Upper lobe of left lung (tissue), 6 donors: ENCODE results near the gene STMP1. TPM values are rescaled to one million over a fixed set of nuclear protein-coding genes. Genes with fewer than 3 reads are reported as not detected.

Source experiments
- ATAC-seq, 2 donors: fragments of 200-7000 bp; cut with Tn5 transposase; one replicate each; pipeline ENCODE4 v1.9.1; 2022; ENCODE audit warnings: mild to moderate bottlenecking in 2 of 2, moderate library complexity in 2 of 2; ENCODE audit not compliant: low FRiP score in 2 of 2
- DNase-seq, 2 donors: peaks; one replicate each; pipeline ENCODE4 v3.0.0-alpha.2; 2019 to 2020
- H3K27ac ChIP-seq, 4 donors: fragments of 200-600 bp; sonication (generic); one replicate each; pipeline ENCODE4 v1.5.1; 2016 to 2019
- H3K27me3 ChIP-seq, 4 donors: fragments of 200-600 bp; sonication (generic); one replicate each; pipeline ENCODE4 v1.5.1; 2017 to 2019
- H3K36me3 ChIP-seq, 4 donors: fragments of 200-600 bp; sonication (generic); one replicate each; pipeline ENCODE4 v1.5.1; 2016 to 2019
- H3K4me1 ChIP-seq, 4 donors: fragments of 200-600 bp; sonication (generic); one replicate each; pipeline ENCODE4 v1.5.1; 2018 to 2019
- H3K4me3 ChIP-seq, 4 donors: fragments of 200-600 bp; sonication (generic); one replicate each; pipeline ENCODE4 v1.5.1; 2017 to 2019; ENCODE audit warnings: mild to moderate bottlenecking in 2 of 4, moderate library complexity in 1 of 4
- H3K9me3 ChIP-seq, 4 donors: fragments of 200-600 bp; sonication (generic); one replicate each; pipeline ENCODE4 v1.5.1; 2018 to 2019
- CTCF ChIP-seq, 6 experiments: fragments of 450-650 bp in 4 of 6; fragments of 200-600 bp in 2 of 6; sonication (generic) in 2 of 6; IDR thresholded peaks; one replicate each; pipeline ENCODE4 v1.5.1; 2016 to 2019; ENCODE audit warnings: antibody characterized with exemption in 6 of 6
- EP300 ChIP-seq, 4 donors: sonication (generic); formaldehyde crosslinking; IDR thresholded peaks; one replicate each; pipeline ENCODE4 v1.5.1; 2017; ENCODE audit warnings: antibody characterized with exemption in 4 of 4, control low read depth in 2 of 4
- POLR2A ChIP-seq, 4 donors: fragments of 450-650 bp; IDR thresholded peaks; one replicate each; pipeline ENCODE4 v1.5.1; 2016 to 2017; ENCODE audit warnings: antibody characterized with exemption in 4 of 4, mild to moderate bottlenecking in 2 of 4
- POLR2AphosphoS5 ChIP-seq, 2 donors: sonication (generic); formaldehyde crosslinking; IDR thresholded peaks; one replicate each; pipeline ENCODE4 v1.5.1; 2017; ENCODE audit warnings: antibody characterized with exemption in 2 of 2
- WGBS, 2 donors: methylation state at CpG; one replicate each; pipeline ENCODE4 v1.1.5; 2017 to 2018; 5-methylcytosine and 5-hydroxymethylcytosine counted together
- total RNA-seq, 6 donors: library from RNA; depleted of rRNA in 4 of 6; stranded (reverse); fragments of >200 nt in 4 of 6; gene quantifications; one replicate each; pipeline versions ENCODE4 v1.1.0 to v1.2.1, GENCODE V29; 2016 to 2021
- donor health status: DM: no; HTN: no; CAD: no; lungs with moderate emphysema.
- donor health status: DM: no; HTN: yes; CAD: no; lungs with severe emphysema.

Gene STMP1
- total RNA-seq, 6 donors from 2014 or later = 7.5 to 23.8 (median 20.4) TPM

- Histone ChIP-seq H3K4me1 (peaks cover 20 to 43% (median 23%) of the 10 kb centered on the region in 4 donors), H3K4me3 (peak overlapping the region; percentile 26 to 93 (median 82)), H3K36me3 (peaks cover 0 to 3% (median 0%) of the 10 kb centered on the region in 4 donors), H3K9me3 (no peaks in the 10 kb centered on the region), H3K27me3 (no peaks in the 10 kb centered on the region), H3K27ac (peak overlapping the region; percentile 87 to 93 (median 90))
- ATAC-seq (peak; percentile 1 to 58), DNase-seq (peak; percentile 23 to 43)
- WGBS, 2 donors = 68 to 77% methylated on average over 14 of the region's 14 CpGs
- TF ChIP-seq POLR2A (IDR thresholded peaks at IDR 0.05) = no peak
- TF ChIP-seq CTCF (IDR thresholded peaks at IDR 0.05) = no peak
- no peak for TF ChIP-seq POLR2AphosphoS5 (IDR thresholded peaks at IDR 0.05)
- TF ChIP-seq EP300 (IDR thresholded peaks at IDR 0.05) = no peak
These were observed 797 bp upstream of the STMP1 start for GRCh38 chr7:135661311-135662122.

- Histone ChIP-seq H3K9me3 (no peaks in the 10 kb centered on the region), H3K27ac (peak overlapping the region; percentile 87 to 93 (median 90)), H3K27me3 (no peaks in the 10 kb centered on the region), H3K4me1 (peaks cover 20 to 49% (median 24%) of the 10 kb centered on the region in 4 donors), H3K36me3 (peaks cover 0 to 3% (median 0%) of the 10 kb centered on the region in 4 donors), H3K4me3 (peak overlapping the region; percentile 26 to 93 (median 82))
- ATAC-seq (no peak), DNase-seq (no peak)
- TF ChIP-seq CTCF (IDR thresholded peaks at IDR 0.05) = no peak
- TF ChIP-seq POLR2AphosphoS5 (IDR thresholded peaks at IDR 0.05) = no peak
- TF ChIP-seq POLR2A (IDR thresholded peaks at IDR 0.05) = no peak
- no peak for TF ChIP-seq EP300 (IDR thresholded peaks at IDR 0.05)
- WGBS, 2 donors = 10 to 40% methylated on average over 2 to 17 of the region's 17 CpGs
These were observed 266 bp upstream of the STMP1 start for GRCh38 chr7:135662123-135662372.

- Histone ChIP-seq H3K27me3 (no peaks in the 10 kb centered on the region), H3K36me3 (peaks cover 0 to 3% (median 0%) of the 10 kb centered on the region in 4 donors), H3K9me3 (no peaks in the 10 kb centered on the region), H3K27ac (peak overlapping the region in 2 of 4 donors; percentile 87 to 93), H3K4me1 (peaks cover 20 to 52% (median 24%) of the 10 kb centered on the region in 4 donors), H3K4me3 (no peak overlapping the region)
- no peak for ATAC-seq
- no peak for DNase-seq
- 77 to 85% methylated on average over 3 of the region's 3 CpGs for WGBS, 2 donors
- TF ChIP-seq POLR2AphosphoS5 (IDR thresholded peaks at IDR 0.05) (no peak), CTCF (IDR thresholded peaks at IDR 0.05) (no peak), POLR2A (IDR thresholded peaks at IDR 0.05) (no peak), EP300 (IDR thresholded peaks at IDR 0.05) (no peak)
These were observed 1.8 kb downstream of the STMP1 start for GRCh38 chr7:135664046-135664589.

GRCh38 chr7:135665042-135665441, 2.7 kb downstream of the STMP1 start:
- H3K4me1 ChIP-seq = peaks cover 16 to 50% (median 25%) of the 10 kb centered on the region in 4 donors

More at GRCh38 chr7:135665042-135665441, 2.7 kb downstream of the STMP1 start:
- DNase-seq (no peak), ATAC-seq (no peak)
- TF ChIP-seq POLR2A (IDR thresholded peaks at IDR 0.05) (no peak), EP300 (IDR thresholded peaks at IDR 0.05) (no peak), POLR2AphosphoS5 (IDR thresholded peaks at IDR 0.05) (no peak), CTCF (IDR thresholded peaks at IDR 0.05) (no peak)
- Histone ChIP-seq H3K9me3 (no peaks in the 10 kb centered on the region), H3K4me3 (no peak overlapping the region), H3K27ac (no peak overlapping the region), H3K36me3 (peaks cover 0 to 3% (median 0%) of the 10 kb centered on the region in 4 donors), H3K27me3 (no peaks in the 10 kb centered on the region)
- 76 to 83% methylated on average over 3 of the region's 3 CpGs for WGBS, 2 donors
